Measurements from ENCODE around the gene SBF1.
"Not testable (repeated sequence)": the region's sequence is repeated elsewhere in the genome, so short reads cannot be mapped to it uniquely, and the experiment has no call there.

SBF1 gene

GRCh38 chr22:50438305-50439275 lies 36.2 kb downstream of the SBF1 start:
- H3K27ac ChIP-seq: no peak overlapping the region
- TF ChIP-seq CTCF (conservative IDR thresholded peaks at IDR 0.05): no peak

- TF ChIP-seq CTCF (conservative IDR thresholded peaks at IDR 0.05): no peak
- no peak overlapping the region for H3K27ac ChIP-seq
Measured at GRCh38 chr22:50437511-50438304, 37.1 kb downstream of the SBF1 start.

GRCh38 chr22:50436841-50437341 lies 37.9 kb downstream of the SBF1 start:
- no peak for TF ChIP-seq CTCF (conservative IDR thresholded peaks at IDR 0.05)

GRCh38 chr22:50436015-50436830 lies 38.6 kb downstream of the SBF1 start:
- H3K27ac ChIP-seq: no peak overlapping the region

More at GRCh38 chr22:50436841-50437341, 37.9 kb downstream of the SBF1 start:
- H3K27ac ChIP-seq: no peak overlapping the region

GRCh38 chr22:50435291-50436014 lies 39.4 kb downstream of the SBF1 start:
- no peak overlapping the region for H3K27ac ChIP-seq
- TF ChIP-seq CTCF (conservative IDR thresholded peaks at IDR 0.05): no peak

More at GRCh38 chr22:50436015-50436830, 38.6 kb downstream of the SBF1 start:
- TF ChIP-seq CTCF (conservative IDR thresholded peaks at IDR 0.05): no peak

GRCh38 chr22:50434849-50435248 lies 40.0 kb downstream of the SBF1 start:
- no peak overlapping the region for H3K27ac ChIP-seq
- TF ChIP-seq CTCF (conservative IDR thresholded peaks at IDR 0.05): no peak

GRCh38 chr22:50432877-50433510 lies 41.8 kb downstream of the SBF1 start:
- H3K27ac ChIP-seq: not testable (repeated sequence)

All from VCaP (cell line).